GM19328 (cell line): Measurements from ENCODE around the gene GNG13.

ENCODE experiments used
- ATAC-seq: cut with Tn5 transposase; IDR thresholded peaks from one replicate; pipeline ENCODE4 v1.9.1; 2021; ENCODE audit warnings: mild to moderate bottlenecking, moderate library complexity; ENCODE audit not compliant: unreplicated experiment

Gene GNG13

GRCh38 chr16:795580-796229 lies 4.8 kb downstream of the GNG13 start:
- no peak for ATAC-seq

GRCh38 chr16:794853-795466 lies 5.6 kb downstream of the GNG13 start:
- ATAC-seq: no peak

GRCh38 chr16:794091-794822 lies 6.3 kb downstream of the GNG13 start:
- ATAC-seq: no peak

GRCh38 chr16:793414-793813 lies 7.1 kb downstream of the GNG13 start:
- no peak for ATAC-seq

- ATAC-seq: no peak
Observed at GRCh38 chr16:792221-792995, 8.1 kb downstream of the GNG13 start.

GRCh38 chr16:791131-791530 lies 9.4 kb downstream of the GNG13 start:
- ATAC-seq: no peak

- no peak for ATAC-seq
Observed at GRCh38 chr16:790086-790485, 10.4 kb downstream of the GNG13 start.

GRCh38 chr16:789191-789850 lies 11.2 kb downstream of the GNG13 start:
- ATAC-seq: no peak

GRCh38 chr16:788399-789126 lies 12.0 kb downstream of the GNG13 start, which contains the start of gene CHTF18:
Gene CHTF18, plus strand, starts transcription at chr16:788620. Its CDS starts 65 bp downstream, at chr16:788685.
- ATAC-seq: peak; percentile 85

- peak; percentile 12 for ATAC-seq
Observed at GRCh38 chr16:787978-788398, 12.5 kb downstream of the GNG13 start, which contains the start of gene RPUSD1. Gene RPUSD1, minus strand, starts transcription at chr16:788381. Its CDS starts 644 bp downstream, at chr16:787737.

GRCh38 chr16:787321-787966 lies 13.1 kb downstream of the GNG13 start:
- ATAC-seq: no peak

GRCh38 chr16:785563-786535 lies 14.7 kb downstream of the GNG13 start:
- ATAC-seq: no peak

- no peak for ATAC-seq
Observed at GRCh38 chr16:784431-784830, 16.1 kb downstream of the GNG13 start.

- ATAC-seq: no peak
Observed at GRCh38 chr16:783404-784161, 17.0 kb downstream of the GNG13 start.

GRCh38 chr16:782766-783403 lies 17.6 kb downstream of the GNG13 start:
- ATAC-seq: no peak

- no peak for ATAC-seq
Observed at GRCh38 chr16:782258-782657, 18.3 kb downstream of the GNG13 start.
